Measurements from ENCODE around the gene DNTT.

The DNTT gene

DNA sequence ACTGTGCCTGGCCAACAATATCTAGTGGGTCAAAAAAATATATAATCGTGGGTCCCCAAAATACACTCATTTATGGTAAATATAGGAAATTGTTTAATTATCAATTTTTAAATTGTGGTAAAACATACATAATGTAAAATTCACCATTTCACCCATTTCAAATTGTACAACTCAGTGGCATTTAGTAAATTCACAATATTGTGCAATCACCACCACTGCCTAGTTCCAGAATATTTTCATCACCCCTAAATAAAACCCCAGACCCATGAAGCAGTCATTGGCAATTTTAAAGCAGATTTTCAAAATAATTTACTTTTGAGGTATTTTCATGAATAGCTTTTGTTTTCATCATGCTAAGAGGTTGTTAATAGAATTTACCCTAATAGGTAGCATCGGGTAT, 43.1 kb upstream of the DNTT start:
- DNase-seq (ENCODE audit: low spot score): no peak
- TF ChIP-seq, protein P1, sequence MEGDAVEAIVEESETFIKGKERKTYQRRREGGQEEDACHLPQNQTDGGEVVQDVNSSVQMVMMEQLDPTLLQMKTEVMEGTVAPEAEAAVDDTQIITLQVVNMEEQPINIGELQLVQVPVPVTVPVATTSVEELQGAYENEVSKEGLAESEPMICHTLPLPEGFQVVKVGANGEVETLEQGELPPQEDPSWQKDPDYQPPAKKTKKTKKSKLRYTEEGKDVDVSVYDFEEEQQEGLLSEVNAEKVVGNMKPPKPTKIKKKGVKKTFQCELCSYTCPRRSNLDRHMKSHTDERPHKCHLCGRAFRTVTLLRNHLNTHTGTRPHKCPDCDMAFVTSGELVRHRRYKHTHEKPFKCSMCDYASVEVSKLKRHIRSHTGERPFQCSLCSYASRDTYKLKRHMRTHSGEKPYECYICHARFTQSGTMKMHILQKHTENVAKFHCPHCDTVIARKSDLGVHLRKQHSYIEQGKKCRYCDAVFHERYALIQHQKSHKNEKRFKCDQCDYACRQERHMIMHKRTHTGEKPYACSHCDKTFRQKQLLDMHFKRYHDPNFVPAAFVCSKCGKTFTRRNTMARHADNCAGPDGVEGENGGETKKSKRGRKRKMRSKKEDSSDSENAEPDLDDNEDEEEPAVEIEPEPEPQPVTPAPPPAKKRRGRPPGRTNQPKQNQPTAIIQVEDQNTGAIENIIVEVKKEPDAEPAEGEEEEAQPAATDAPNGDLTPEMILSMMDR (IDR thresholded peaks at IDR 0.05; ENCODE audit: borderline replicate concordance, control extremely low read depth, extremely low read depth, insufficient read depth, missing control alignments): no peak
- in situ Hi-C loops (cut with MboI; ENCODE audit: low sequenced_read_pairs, unreplicated experiment): no loop called here

DNA sequence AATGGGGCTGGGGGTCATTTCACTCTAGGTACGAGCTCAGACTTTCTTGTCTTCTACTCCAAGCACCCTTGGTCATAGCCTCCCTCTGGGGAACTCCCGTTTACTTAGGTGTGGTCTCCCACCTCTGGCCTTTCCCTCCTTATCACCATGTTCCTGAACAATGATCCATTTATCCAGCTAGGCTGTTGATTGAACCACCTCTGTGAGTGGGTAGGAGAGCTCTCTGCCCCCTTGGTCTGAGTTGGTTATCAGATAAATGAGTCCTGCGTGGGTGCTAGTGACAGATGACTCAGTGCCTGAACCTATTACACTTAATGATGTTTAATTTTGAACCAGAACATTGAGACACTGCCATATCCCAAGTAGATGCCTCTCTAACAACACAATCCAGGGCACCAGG, 42.3 kb upstream of the DNTT start:
- in situ Hi-C loops (cut with MboI; ENCODE audit: low sequenced_read_pairs, unreplicated experiment): no loop called here
- DNase-seq (ENCODE audit: low spot score): no peak
- TF ChIP-seq, protein P1 (IDR thresholded peaks at IDR 0.05; ENCODE audit: borderline replicate concordance, control extremely low read depth, extremely low read depth, insufficient read depth, missing control alignments): no peak

DNA sequence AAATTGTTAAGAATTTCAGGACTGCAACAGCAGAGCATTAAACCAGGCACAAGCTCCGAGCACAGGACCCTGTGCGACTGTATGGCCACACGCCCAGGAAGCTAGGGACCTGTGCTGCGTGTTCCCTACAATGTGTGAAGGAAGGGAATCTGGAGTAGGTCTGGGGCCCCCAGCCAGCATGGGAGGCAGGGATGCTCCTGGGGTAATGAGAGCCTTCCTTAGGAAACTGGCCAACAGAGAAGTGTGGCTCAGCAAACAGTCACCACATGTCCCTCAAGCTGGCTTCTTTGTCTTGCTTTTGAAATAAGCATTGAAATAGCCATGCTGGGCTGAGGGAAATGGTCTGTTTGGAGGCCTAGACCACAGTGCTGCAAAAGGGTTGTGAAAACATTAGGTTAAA, 41.1 kb upstream of the DNTT start:
- TF ChIP-seq, protein P1 (IDR thresholded peaks at IDR 0.05; ENCODE audit: borderline replicate concordance, control extremely low read depth, extremely low read depth, insufficient read depth, missing control alignments): no peak
- in situ Hi-C loops (cut with MboI; ENCODE audit: low sequenced_read_pairs, unreplicated experiment): no loop called here

DNA sequence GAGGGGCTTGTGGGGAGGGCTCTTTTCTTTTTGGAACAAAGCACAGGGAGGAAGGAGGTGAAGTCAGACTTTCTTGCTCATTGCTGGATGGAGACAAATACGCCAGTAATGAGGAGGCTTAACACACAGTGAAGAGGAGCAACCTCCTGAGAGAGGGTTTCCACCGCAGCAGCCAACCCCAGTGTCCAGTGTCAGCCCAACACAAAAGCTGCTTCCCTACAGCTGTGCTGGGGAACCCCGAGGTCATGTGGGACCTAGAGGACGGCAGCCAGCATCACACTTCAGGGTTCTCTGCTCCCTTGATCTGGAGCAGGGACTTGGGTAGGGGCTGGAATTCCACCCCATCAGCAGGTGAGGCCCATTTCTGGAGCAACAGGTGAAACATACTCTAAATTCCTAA, 40.6 kb upstream of the DNTT start:
- TF ChIP-seq, protein P1 (IDR thresholded peaks at IDR 0.05; ENCODE audit: borderline replicate concordance, control extremely low read depth, extremely low read depth, insufficient read depth, missing control alignments): no peak
- in situ Hi-C loops (cut with MboI; ENCODE audit: low sequenced_read_pairs, unreplicated experiment): no loop called here
- DNase-seq (ENCODE audit: low spot score): no peak

More for the DNA sequence above, 41.1 kb upstream of the DNTT start:
- DNase-seq (ENCODE audit: low spot score): no peak

DNA sequence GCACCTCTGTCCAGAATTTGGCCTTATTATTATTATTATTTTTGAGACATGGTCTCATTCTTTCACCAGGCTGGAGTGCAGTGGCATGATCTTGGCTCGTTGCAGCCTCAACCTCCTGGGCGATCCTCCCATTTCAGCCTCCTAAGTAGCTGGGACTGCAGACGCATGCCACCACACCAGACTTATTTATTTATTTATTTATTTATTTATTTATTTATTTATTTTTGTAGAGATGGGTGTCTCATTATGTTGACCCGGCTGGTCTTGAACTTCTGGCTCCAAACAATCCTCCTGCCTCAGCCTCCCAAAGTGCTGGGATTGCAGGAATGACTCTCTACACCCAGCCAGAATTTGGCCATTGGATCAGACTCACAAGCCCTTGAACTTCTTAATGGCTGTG, 39.3 kb upstream of the DNTT start:
- no peak for DNase-seq (ENCODE audit: low spot score)
- TF ChIP-seq, protein P1 (IDR thresholded peaks at IDR 0.05; ENCODE audit: borderline replicate concordance, control extremely low read depth, extremely low read depth, insufficient read depth, missing control alignments): no peak
- in situ Hi-C loops (cut with MboI; ENCODE audit: low sequenced_read_pairs, unreplicated experiment): no loop called here

DNA sequence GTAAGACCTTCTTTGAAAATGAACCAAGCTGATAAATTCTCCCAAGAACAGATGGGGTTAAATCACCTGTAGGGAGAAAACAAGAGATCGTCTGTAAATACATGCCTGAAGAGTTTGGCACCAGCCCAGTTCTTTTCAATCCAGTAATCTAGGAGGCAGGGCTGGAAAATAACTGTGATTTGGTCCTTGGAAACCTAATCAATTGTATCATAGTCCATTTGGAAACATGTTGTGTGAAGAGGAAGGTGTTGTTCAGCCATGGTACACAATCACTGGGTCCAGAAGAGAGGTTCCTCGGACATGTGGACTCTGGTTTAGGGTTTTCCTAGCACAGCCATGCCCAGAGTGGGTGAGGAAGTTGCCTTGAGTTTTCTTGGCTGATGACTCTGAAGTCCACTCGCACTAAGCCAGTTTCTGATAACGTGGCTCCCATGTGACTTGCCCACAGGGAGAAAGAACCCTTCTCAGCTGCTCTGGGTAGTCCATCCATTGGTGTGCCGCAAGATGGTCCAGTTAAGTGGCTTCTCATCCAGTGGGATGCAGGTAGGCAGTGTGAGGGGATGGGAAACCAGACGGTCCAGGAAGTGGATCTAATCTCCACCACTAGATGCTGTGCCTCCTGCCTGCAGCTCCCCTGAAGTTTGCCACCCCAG, 38.0 kb upstream of the DNTT start:
- in situ Hi-C loops (cut with MboI; ENCODE audit: low sequenced_read_pairs, unreplicated experiment): no loop called here
- TF ChIP-seq, protein P1 (IDR thresholded peaks at IDR 0.05; ENCODE audit: borderline replicate concordance, control extremely low read depth, extremely low read depth, insufficient read depth, missing control alignments): no peak
- DNase-seq (ENCODE audit: low spot score): no peak

Measured in GM13976 (cell line).